ENCODE measurements around the gene KBTBD8. TPM values are rescaled to one million over a fixed set of nuclear protein-coding genes. Genes with fewer than 3 reads are reported as not detected.
A peak's percentile ranks its signal among the peaks of the same experiment; 100 is the strongest.

KBTBD8 gene
- total and polyA plus RNA-seq, 2 of the 13 experiments (the other 11 are each of a cell fraction or from before 2014, with no cell fraction given), result 1.1 to 7.6 TPM

DNA sequence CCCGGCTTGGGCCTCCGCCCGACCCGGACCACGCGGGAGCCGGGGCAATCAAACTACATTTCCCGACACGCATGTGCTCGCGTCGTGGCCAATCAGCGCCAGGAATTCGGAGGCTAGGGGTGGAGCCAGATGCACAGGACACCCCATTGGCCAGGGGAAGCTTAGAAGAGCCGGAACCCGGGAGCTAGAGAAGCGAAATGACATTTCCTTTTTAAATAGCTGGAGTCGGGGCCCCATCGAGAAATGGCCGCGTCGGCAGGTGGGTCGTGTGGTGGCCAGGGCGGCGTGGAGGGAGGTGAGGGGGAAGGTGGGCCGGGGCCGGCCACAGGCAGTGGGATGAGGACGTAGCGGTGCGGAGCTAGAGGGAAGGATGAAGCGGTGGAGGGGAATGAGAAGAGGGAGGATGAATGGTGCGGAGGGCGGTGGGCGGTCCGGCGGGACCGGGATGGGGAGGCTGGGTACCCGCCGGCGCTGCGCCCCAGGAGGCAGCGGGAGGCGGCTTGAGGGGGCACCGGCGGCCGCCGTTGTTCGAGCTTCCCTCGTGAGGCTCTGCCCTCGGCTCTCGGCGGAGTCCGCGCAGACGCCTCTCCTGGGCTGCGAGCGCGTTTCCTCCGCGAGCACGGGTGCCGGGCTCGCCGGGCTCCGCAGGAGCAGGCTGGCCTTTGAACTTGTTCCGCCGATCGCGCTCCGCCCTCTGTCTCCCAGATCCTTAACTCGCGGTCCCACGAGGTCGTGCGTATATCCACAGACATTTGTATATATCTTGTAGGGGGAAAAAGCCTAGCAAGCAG, at the start of gene KBTBD8 (continued):
- TF ChIP-seq, protein P1, sequence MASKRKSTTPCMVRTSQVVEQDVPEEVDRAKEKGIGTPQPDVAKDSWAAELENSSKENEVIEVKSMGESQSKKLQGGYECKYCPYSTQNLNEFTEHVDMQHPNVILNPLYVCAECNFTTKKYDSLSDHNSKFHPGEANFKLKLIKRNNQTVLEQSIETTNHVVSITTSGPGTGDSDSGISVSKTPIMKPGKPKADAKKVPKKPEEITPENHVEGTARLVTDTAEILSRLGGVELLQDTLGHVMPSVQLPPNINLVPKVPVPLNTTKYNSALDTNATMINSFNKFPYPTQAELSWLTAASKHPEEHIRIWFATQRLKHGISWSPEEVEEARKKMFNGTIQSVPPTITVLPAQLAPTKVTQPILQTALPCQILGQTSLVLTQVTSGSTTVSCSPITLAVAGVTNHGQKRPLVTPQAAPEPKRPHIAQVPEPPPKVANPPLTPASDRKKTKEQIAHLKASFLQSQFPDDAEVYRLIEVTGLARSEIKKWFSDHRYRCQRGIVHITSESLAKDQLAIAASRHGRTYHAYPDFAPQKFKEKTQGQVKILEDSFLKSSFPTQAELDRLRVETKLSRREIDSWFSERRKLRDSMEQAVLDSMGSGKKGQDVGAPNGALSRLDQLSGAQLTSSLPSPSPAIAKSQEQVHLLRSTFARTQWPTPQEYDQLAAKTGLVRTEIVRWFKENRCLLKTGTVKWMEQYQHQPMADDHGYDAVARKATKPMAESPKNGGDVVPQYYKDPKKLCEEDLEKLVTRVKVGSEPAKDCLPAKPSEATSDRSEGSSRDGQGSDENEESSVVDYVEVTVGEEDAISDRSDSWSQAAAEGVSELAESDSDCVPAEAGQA (IDR thresholded peaks at IDR 0.05; ENCODE audit: low read depth), result no peak
- TF ChIP-seq, protein P1 (CRISPR knock-in tag; IDR thresholded peaks at IDR 0.05; ENCODE audit: borderline replicate concordance), result no peak
- TF ChIP-seq, protein P2, sequence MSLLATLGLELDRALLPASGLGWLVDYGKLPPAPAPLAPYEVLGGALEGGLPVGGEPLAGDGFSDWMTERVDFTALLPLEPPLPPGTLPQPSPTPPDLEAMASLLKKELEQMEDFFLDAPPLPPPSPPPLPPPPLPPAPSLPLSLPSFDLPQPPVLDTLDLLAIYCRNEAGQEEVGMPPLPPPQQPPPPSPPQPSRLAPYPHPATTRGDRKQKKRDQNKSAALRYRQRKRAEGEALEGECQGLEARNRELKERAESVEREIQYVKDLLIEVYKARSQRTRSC (CRISPR knock-in tag; IDR thresholded peaks at IDR 0.05; ENCODE audit: low read depth), result no peak
- TF ChIP-seq, protein P3, sequence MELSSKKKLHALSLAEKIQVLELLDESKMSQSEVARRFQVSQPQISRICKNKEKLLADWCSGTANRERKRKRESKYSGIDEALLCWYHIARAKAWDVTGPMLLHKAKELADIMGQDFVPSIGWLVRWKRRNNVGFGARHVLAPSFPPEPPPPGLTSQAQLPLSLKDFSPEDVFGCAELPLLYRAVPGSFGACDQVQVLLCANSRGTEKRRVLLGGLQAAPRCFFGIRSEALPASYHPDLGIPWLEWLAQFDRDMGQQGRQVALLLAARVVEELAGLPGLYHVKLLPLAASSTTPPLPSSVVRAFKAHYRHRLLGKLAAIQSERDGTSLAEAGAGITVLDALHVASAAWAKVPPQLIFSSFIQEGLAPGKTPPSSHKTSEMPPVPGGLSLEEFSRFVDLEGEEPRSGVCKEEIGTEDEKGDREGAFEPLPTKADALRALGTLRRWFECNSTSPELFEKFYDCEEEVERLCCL (CRISPR knock-in tag; IDR thresholded peaks at IDR 0.05; ENCODE audit: borderline replicate concordance), result no peak
- TF ChIP-seq FOXJ3 (CRISPR knock-in tag; IDR thresholded peaks at IDR 0.05; ENCODE audit: borderline replicate concordance) (no peak), ZNF547 (CRISPR knock-in tag; IDR thresholded peaks at IDR 0.05) (no peak), TGIF2 (CRISPR knock-in tag; IDR thresholded peaks at IDR 0.05) (peak; percentile 43; the same call in 1 of the 2 replicates), CCAR2 (optimal IDR thresholded peaks at IDR 0.05; ENCODE audit: low read depth, low read length) (no peak), ZNF546 (CRISPR knock-in tag; conservative IDR thresholded peaks at IDR 0.05) (no peak), ZNF446 (CRISPR knock-in tag; IDR thresholded peaks at IDR 0.05) (no peak), ZFP36 (IDR thresholded peaks at IDR 0.05; ENCODE audit: borderline replicate concordance, low read depth, low read length, partially characterized antibody) (no peak), NFYB (CRISPR knock-in tag; IDR thresholded peaks at IDR 0.05) (peak; percentile 93), TEAD2 (CRISPR knock-in tag; IDR thresholded peaks at IDR 0.05) (no peak), RBAK (CRISPR knock-in tag; IDR thresholded peaks at IDR 0.05) (no peak), ISX (CRISPR knock-in tag; conservative IDR thresholded peaks at IDR 0.05) (no peak), MATR3 (CRISPR knock-in tag; IDR thresholded peaks at IDR 0.05) (no peak)
- TF ChIP-seq, protein P4, sequence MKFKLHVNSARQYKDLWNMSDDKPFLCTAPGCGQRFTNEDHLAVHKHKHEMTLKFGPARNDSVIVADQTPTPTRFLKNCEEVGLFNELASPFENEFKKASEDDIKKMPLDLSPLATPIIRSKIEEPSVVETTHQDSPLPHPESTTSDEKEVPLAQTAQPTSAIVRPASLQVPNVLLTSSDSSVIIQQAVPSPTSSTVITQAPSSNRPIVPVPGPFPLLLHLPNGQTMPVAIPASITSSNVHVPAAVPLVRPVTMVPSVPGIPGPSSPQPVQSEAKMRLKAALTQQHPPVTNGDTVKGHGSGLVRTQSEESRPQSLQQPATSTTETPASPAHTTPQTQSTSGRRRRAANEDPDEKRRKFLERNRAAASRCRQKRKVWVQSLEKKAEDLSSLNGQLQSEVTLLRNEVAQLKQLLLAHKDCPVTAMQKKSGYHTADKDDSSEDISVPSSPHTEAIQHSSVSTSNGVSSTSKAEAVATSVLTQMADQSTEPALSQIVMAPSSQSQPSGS (CRISPR knock-in tag; IDR thresholded peaks at IDR 0.05), result no peak
- TF ChIP-seq, protein P5, sequence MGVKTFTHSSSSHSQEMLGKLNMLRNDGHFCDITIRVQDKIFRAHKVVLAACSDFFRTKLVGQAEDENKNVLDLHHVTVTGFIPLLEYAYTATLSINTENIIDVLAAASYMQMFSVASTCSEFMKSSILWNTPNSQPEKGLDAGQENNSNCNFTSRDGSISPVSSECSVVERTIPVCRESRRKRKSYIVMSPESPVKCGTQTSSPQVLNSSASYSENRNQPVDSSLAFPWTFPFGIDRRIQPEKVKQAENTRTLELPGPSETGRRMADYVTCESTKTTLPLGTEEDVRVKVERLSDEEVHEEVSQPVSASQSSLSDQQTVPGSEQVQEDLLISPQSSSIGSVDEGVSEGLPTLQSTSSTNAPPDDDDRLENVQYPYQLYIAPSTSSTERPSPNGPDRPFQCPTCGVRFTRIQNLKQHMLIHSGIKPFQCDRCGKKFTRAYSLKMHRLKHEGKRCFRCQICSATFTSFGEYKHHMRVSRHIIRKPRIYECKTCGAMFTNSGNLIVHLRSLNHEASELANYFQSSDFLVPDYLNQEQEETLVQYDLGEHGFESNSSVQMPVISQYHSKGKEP (CRISPR knock-in tag; IDR thresholded peaks at IDR 0.05), result no peak

Data from HepG2 (cell line).